ENCODE measurements around the gene AFP. TPM values are rescaled to one million over a fixed set of nuclear protein-coding genes. Genes with fewer than 3 reads are reported as not detected.

The AFP gene
- total RNA-seq, 1 experiment from 2014 or later = 4.9 TPM

GRCh38 chr4:73456177-73457022, 20.4 kb downstream of the AFP start:
- Histone ChIP-seq H4K5ac (ENCODE audit: insufficient read length, low read depth, low read length) (no peak overlapping the region), H3K14ac (ENCODE audit: insufficient read depth, low read length) (no peak overlapping the region), H2BK15ac (ENCODE audit: low read depth, low read length) (no peak overlapping the region), H3K79me2 (ENCODE audit: insufficient read depth, low read length) (no peaks in the 10 kb centered on the region), H4K8ac (replicated peaks; ENCODE audit: insufficient read length, low read depth, low read length) (no peak overlapping the region), H2AFZ (ENCODE audit: low read length) (no peak overlapping the region), H2BK5ac (ENCODE audit: insufficient read length, low read length) (no peak overlapping the region), H3K4ac (ENCODE audit: low read depth, low read length) (no peak overlapping the region), H3K23ac (ENCODE audit: insufficient read length, low read depth, low read length) (no peak overlapping the region), H2BK20ac (ENCODE audit: low read depth, low read length, poor library complexity, severe bottlenecking) (no peak overlapping the region), H2BK120ac (ENCODE audit: low read depth, low read length, poor library complexity, severe bottlenecking) (no peak overlapping the region), H3K23me2 (ENCODE audit: insufficient read length, low read depth, low read length, poor library complexity, severe bottlenecking) (peaks cover 3% of the 10 kb centered on the region), H3K18ac (ENCODE audit: insufficient read length, low read depth, low read length) (no peak overlapping the region), H3K9ac (ENCODE audit: extremely low read depth, insufficient read length, low read length) (no peak overlapping the region), H3K4me1 (ENCODE audit: insufficient read depth, low read length) (peaks cover 10% of the 10 kb centered on the region; the same call in 1 of the 2 replicates), H4K20me1 (ENCODE audit: control insufficient read depth, insufficient read depth, insufficient read length) (no peaks in the 10 kb centered on the region), H3K4me2 (ENCODE audit: insufficient read depth, insufficient read length, low read length) (no peak overlapping the region), H3K27me3 (ENCODE audit: insufficient read depth, low read length) (no peaks in the 10 kb centered on the region), H3K27ac (ENCODE audit: insufficient read length, low read depth, low read length) (no peak overlapping the region), H3K9me3 (ENCODE audit: control insufficient read depth, low read depth, low read length) (no peaks in the 10 kb centered on the region), H3K56ac (ENCODE audit: insufficient read length, low read depth, low read length) (no peak overlapping the region), H2AK5ac (ENCODE audit: insufficient read length, low read length) (no peak overlapping the region), H3T11ph (ENCODE audit: low read length) (no peak overlapping the region), H4K91ac (ENCODE audit: insufficient read length, low read depth, low read length) (no peak overlapping the region), H3K79me1 (ENCODE audit: insufficient read depth, low read depth, low read length, poor library complexity, severe bottlenecking) (no peaks in the 10 kb centered on the region), H2BK12ac (ENCODE audit: insufficient read length, low read depth, low read length) (no peak overlapping the region)
- Mint-ChIP-seq H3K27me3 (ENCODE audit: low read depth) (no peaks in the 10 kb centered on the region), H3K9me3 (peaks cover 2 to 6% of the 10 kb centered on the region in 2 experiments; a peak in 3 of 5 replicates), H3K4me3 (no peak overlapping the region), H3K27ac (no peak overlapping the region), H3K4me1 (peaks cover 32 to 34% of the 10 kb centered on the region in 2 experiments), H3K36me3 (ENCODE audit: insufficient read depth in 1 of 3, low read depth in 3 of 3) (peaks cover 10 to 34% (median 19%) of the 10 kb centered on the region in 3 experiments)
- WGBS (ENCODE audit: extremely low coverage, insufficient read length, low lambda C conversion rate) = no CpG with 5 or more reads among the region's 5 CpGs
- no peak for DNase-seq
- TF ChIP-seq, protein P1, sequence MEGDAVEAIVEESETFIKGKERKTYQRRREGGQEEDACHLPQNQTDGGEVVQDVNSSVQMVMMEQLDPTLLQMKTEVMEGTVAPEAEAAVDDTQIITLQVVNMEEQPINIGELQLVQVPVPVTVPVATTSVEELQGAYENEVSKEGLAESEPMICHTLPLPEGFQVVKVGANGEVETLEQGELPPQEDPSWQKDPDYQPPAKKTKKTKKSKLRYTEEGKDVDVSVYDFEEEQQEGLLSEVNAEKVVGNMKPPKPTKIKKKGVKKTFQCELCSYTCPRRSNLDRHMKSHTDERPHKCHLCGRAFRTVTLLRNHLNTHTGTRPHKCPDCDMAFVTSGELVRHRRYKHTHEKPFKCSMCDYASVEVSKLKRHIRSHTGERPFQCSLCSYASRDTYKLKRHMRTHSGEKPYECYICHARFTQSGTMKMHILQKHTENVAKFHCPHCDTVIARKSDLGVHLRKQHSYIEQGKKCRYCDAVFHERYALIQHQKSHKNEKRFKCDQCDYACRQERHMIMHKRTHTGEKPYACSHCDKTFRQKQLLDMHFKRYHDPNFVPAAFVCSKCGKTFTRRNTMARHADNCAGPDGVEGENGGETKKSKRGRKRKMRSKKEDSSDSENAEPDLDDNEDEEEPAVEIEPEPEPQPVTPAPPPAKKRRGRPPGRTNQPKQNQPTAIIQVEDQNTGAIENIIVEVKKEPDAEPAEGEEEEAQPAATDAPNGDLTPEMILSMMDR (conservative IDR thresholded peaks at IDR 0.05) = no peak
